C4-2B (cell line): ENCODE data around the gene MAGI2.
"Not testable (repeated sequence)": the region's sequence is repeated elsewhere in the genome, so short reads cannot be mapped to it uniquely, and the experiment has no call there.

ENCODE experiments used
- H3K27ac ChIP-seq: fragments of 450-650 bp; 2 replicates; pipeline ENCODE4 v1.5.1; 2017
- CTCF ChIP-seq: fragments of 450-650 bp; conservative IDR thresholded peaks from 2 replicates; pipeline ENCODE4 v1.5.1; 2017; ENCODE audit warnings: mild to moderate bottlenecking
- ZFX ChIP-seq: fragments of 450-650 bp; IDR thresholded peaks from 2 replicates; pipeline ENCODE4 v1.6.1; 2017

MAGI2 gene

GRCh38 chr7:78002021-78002420 is 1451.4 kb downstream of the MAGI2 start:
- no peak overlapping the region for H3K27ac ChIP-seq
- TF ChIP-seq CTCF (no peak), ZFX (no peak)

DNA sequence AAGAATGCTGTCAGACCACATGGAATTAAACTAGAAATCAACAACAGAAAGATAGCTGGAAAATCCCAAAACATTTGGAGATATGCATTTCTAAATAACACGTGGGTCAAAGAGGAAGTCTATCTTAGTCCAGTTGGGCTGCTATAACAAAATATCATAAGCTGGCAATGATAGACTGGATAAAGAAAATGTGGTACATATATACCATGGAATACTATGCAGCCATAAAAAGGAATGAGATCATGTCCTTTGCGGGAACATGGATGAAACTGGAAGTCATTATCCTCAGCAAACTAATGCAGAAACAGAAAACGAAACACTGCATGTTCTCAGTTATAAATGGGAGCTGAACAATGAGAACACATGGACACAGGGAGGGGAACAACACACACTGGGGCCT is 1454.3 kb downstream of the MAGI2 start:
- H3K27ac ChIP-seq, result not testable (repeated sequence)

- H3K27ac ChIP-seq, result no peak overlapping the region
- TF ChIP-seq CTCF (no peak; the same call in 1 of the 2 replicates), ZFX (no peak)
These were observed 1457.8 kb downstream of the MAGI2 start for GRCh38 chr7:77995717-77996116.

DNA sequence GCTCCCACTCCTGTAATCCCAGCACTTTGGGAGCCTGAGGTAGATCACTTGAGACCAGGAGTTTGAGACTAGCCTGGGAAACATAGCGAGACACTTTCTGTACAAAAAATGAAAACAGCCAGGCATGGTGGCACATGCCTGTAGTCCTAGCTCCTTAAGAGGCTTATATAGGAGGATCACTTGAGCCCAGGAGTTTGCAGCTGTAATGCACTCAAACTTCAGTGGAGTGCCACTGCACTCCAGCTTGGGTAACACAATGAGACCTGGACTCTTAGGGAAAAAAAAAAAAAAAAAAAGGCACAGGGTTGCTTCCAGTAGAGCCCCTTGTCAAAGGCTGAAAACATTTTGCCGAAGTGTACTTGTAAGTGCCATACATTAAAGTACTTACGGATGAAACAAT is 1459.6 kb downstream of the MAGI2 start:
- TF ChIP-seq ZFX, result no peak
- no peak for TF ChIP-seq CTCF
- no peak overlapping the region for H3K27ac ChIP-seq

DNA sequence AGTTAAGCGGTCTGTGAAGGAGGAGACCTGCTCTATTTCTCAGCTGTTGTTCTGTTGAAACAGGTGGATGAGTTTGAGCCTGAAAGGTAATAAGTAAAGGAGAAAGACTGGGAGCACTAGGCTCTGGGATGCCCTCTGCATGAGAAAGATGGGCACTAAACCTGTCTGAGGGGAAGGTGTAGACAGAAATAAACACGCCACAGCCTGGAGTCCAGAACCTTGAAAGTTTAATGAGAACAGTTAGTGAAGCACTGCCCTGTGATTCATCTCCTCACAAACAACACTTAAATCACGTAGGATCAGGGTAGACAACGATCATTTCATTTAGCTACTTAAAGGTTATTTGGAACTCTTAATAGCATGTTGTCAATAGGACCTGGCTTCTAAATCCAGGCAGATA is 1461.8 kb downstream of the MAGI2 start:
- TF ChIP-seq CTCF, result no peak
- no peak for TF ChIP-seq ZFX
- no peak overlapping the region for H3K27ac ChIP-seq

GRCh38 chr7:77989981-77990566 is 1463.4 kb downstream of the MAGI2 start:
- peak overlapping the region; percentile 0; the same call in 1 of the 2 replicates for H3K27ac ChIP-seq
- TF ChIP-seq CTCF (peak; percentile 4; the same call in 1 of the 2 replicates), ZFX (no peak)

GRCh38 chr7:77985974-77986339 is 1467.5 kb downstream of the MAGI2 start:
- H3K27ac ChIP-seq, result no peak overlapping the region
- TF ChIP-seq CTCF, result no peak
- no peak for TF ChIP-seq ZFX

- no peak overlapping the region for H3K27ac ChIP-seq
- TF ChIP-seq ZFX, result no peak
- TF ChIP-seq CTCF, result no peak
These were observed 1468.1 kb downstream of the MAGI2 start for GRCh38 chr7:77985232-77985973.
